Measurements from ENCODE around the gene COX17.

DNA sequence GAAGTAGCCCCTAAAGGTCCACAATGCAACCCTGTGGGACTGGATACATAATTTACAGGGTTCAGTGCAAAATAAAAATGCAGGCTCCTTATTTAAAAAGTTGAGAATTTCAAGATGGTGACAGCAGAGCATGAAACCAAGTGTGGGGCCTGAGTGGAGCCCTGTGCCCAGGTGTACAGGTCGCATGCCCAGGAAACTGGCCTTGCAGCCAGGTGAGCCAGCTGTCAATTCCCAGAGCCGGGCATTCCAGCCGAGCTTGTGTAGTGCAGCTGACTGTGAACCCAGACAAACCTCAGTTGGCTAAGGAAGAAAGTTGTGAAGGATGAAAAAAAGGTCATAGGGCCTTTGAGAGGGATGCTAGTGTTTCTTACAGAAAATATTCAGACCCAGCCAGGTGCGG, 44.4 kb downstream of the COX17 start:
- TF ChIP-seq EP300 (IDR thresholded peaks at IDR 0.05; ENCODE audit: low read depth in 2 of 2, low read length in 2 of 2) (no peak), EP300 (CRISPR knock-in tag; IDR thresholded peaks at IDR 0.05; ENCODE audit: borderline replicate concordance) (no peak), ELF1 (CRISPR knock-in tag; IDR thresholded peaks at IDR 0.05) (no peak), YY1 (IDR thresholded peaks at IDR 0.05; ENCODE audit: insufficient read depth, insufficient replicate concordance, low read depth, low read length) (no peak), ZNF225 (CRISPR knock-in tag; IDR thresholded peaks at IDR 0.05) (no peak), CTCF (CRISPR knock-in tag; IDR thresholded peaks at IDR 0.05) (no peak), NCOA1 (CRISPR knock-in tag; IDR thresholded peaks at IDR 0.05) (no peak), ZBTB8A (CRISPR knock-in tag; IDR thresholded peaks at IDR 0.05; ENCODE audit: borderline replicate concordance, low read depth) (no peak), TFAP4 (IDR thresholded peaks at IDR 0.05; ENCODE audit: borderline replicate concordance, low read depth) (no peak), ZNF562 (CRISPR knock-in tag; IDR thresholded peaks at IDR 0.05; ENCODE audit: borderline replicate concordance) (no peak), ZNF12 (CRISPR knock-in tag; IDR thresholded peaks at IDR 0.05) (no peak), NBN (conservative IDR thresholded peaks at IDR 0.05) (no peak), NR2F6 (IDR thresholded peaks at IDR 0.05) (no peak), NR2F6 (CRISPR knock-in tag; IDR thresholded peaks at IDR 0.05) (no peak)
- TF ChIP-seq, protein P1, sequence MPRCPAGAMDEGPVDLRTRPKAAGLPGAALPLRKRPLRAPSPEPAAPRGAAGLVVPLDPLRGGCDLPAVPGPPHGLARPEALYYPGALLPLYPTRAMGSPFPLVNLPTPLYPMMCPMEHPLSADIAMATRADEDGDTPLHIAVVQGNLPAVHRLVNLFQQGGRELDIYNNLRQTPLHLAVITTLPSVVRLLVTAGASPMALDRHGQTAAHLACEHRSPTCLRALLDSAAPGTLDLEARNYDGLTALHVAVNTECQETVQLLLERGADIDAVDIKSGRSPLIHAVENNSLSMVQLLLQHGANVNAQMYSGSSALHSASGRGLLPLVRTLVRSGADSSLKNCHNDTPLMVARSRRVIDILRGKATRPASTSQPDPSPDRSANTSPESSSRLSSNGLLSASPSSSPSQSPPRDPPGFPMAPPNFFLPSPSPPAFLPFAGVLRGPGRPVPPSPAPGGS (CRISPR knock-in tag; IDR thresholded peaks at IDR 0.05) = no peak
- TF ChIP-seq, protein P2, sequence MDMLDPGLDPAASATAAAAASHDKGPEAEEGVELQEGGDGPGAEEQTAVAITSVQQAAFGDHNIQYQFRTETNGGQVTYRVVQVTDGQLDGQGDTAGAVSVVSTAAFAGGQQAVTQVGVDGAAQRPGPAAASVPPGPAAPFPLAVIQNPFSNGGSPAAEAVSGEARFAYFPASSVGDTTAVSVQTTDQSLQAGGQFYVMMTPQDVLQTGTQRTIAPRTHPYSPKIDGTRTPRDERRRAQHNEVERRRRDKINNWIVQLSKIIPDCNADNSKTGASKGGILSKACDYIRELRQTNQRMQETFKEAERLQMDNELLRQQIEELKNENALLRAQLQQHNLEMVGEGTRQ (IDR thresholded peaks at IDR 0.05; ENCODE audit: low read depth, low read length) = no peak
- TF ChIP-seq, protein P2 (CRISPR knock-in tag; IDR thresholded peaks at IDR 0.05; ENCODE audit: borderline replicate concordance) = no peak
